K562 (cell line): ENCODE results near the gene TRAK1. TPM values are rescaled to one million over a fixed set of nuclear protein-coding genes. Genes with fewer than 3 reads are reported as not detected.

Experiments used
- ATAC-seq: fragments of 200-7000 bp; cut with Tn5 transposase; 3 replicates; pipeline ENCODE4 v1.9.1; 2020; ENCODE audit warnings: moderate library complexity
- BruUV-seq: library from RNA; stranded (reverse); fragments of 400-500 nt; replicated peaks from 2 replicates; lab custom pipeline; 2021; lab: Mats Ljungman, UMichigan
- CTCF ChIA-PET: fragments of 300-600 bp; formaldehyde crosslinking; extraction: SDS; loops from one replicate; lab custom pipeline; 2021; ENCODE audit warnings: low intra/inter-chr PET ratio; lab: Yijun Ruan, JAX
- POLR2A ChIA-PET: fragments of 300-600, 350-650 bp; sonication (Branson Sonifier 250); formaldehyde crosslinking; extraction: SDS; loops from one replicate; lab custom pipeline; 2021; ENCODE audit warnings: antibody characterized with exemption, inconsistent platforms; lab: Yijun Ruan, JAX
- DNase-seq, 4 experiments: peaks; one replicate each; pipeline versions ENCODE4 v3.0.0 to v3.0.0-alpha.2; 2011 to 2018; ENCODE audit warnings: low spot score in 3 of 4, mixed read lengths in 3 of 4; ENCODE audit errors: extremely low read depth in 1 of 4
- FAIRE-seq: peaks from 2 replicates; lab custom pipeline; 2011; peaks lifted over from hg19 to GRCh38; lab: Jason Lieb, UNC
- H2AFZ ChIP-seq: 2 replicates; pipeline ENCODE4 v1.6.0; 2011; ENCODE audit warnings: low read depth, low read length, control low read depth, inconsistent platforms
- H3K27ac ChIP-seq: fragments of 200-600 bp; 3 replicates; pipeline ENCODE4 v1.8.0; 2011; ENCODE audit warnings: low read depth, mild to moderate bottlenecking, control low read depth, inconsistent platforms, low read length, moderate library complexity, mixed read lengths; ENCODE audit errors: extremely low read depth
- H3K27me3 ChIP-seq, 2 experiments: fragments of 300-600 bp in 1 of 2; 2 replicates in 1 of 2; 3 replicates in 1 of 2; pipeline versions ENCODE4 v1.6.0 to v1.8.0; 2011; ENCODE audit warnings: inconsistent platforms in 2 of 2, low read length in 2 of 2, mild to moderate bottlenecking in 1 of 2, mixed read lengths in 1 of 2, moderate library complexity in 1 of 2; ENCODE audit not compliant: control insufficient read depth in 2 of 2, insufficient read depth in 2 of 2
- H3K36me3 ChIP-seq: fragments of 300-600 bp; 3 replicates; pipeline ENCODE4 v1.8.0; 2011; ENCODE audit warnings: mild to moderate bottlenecking, low read length, inconsistent platforms; ENCODE audit not compliant: control insufficient read depth, insufficient read depth
- H3K4me1 ChIP-seq, 2 experiments: fragments of 200-600 bp in 1 of 2; replicated peaks in 1 of 2; 2 replicates in 1 of 2; 3 replicates in 1 of 2; pipeline versions ENCODE4 v1.5.1 to v1.8.0; 2011; ENCODE audit warnings: inconsistent platforms in 2 of 2, low read length in 2 of 2, mild to moderate bottlenecking in 1 of 2, mixed read lengths in 1 of 2, moderate library complexity in 1 of 2; ENCODE audit not compliant: control insufficient read depth in 2 of 2, insufficient read depth in 2 of 2
- H3K4me2 ChIP-seq: 2 replicates; pipeline ENCODE4 v1.6.1; 2011; ENCODE audit warnings: low read length, control low read depth, inconsistent platforms, mixed read lengths; ENCODE audit not compliant: insufficient read depth
- H3K4me3 ChIP-seq: fragments of 200-600 bp; sonication (generic), shearing (Covaris generic); 2 replicates; pipeline ENCODE4 v1.5.1; 2016; ENCODE audit warnings: control low read depth, inconsistent platforms
- H3K79me2 ChIP-seq: fragments of 200-600 bp; 3 replicates; pipeline ENCODE4 v1.8.0; 2011; ENCODE audit warnings: low read length, inconsistent platforms; ENCODE audit not compliant: control insufficient read depth, insufficient read depth
- H3K9ac ChIP-seq, 2 experiments: 2 replicates each; pipeline versions ENCODE4 v1.6.0 to v1.6.1; 2011; ENCODE audit warnings: low read depth in 2 of 2, low read length in 2 of 2, control low read depth in 1 of 2, inconsistent platforms in 1 of 2, mild to moderate bottlenecking in 1 of 2, mixed read lengths in 1 of 2; ENCODE audit not compliant: insufficient read depth in 1 of 2
- H3K9me1 ChIP-seq: one replicate; pipeline ENCODE4 v1.6.0; 2011; ENCODE audit warnings: inconsistent platforms, mild to moderate bottlenecking, low read length, moderate library complexity; ENCODE audit not compliant: control insufficient read depth, insufficient read depth
- H3K9me3 ChIP-seq: replicated peaks from 2 replicates; pipeline ENCODE4 v1.5.1; 2011; ENCODE audit warnings: low read depth, low read length, inconsistent platforms; ENCODE audit not compliant: control insufficient read depth, insufficient read depth
- H4K20me1 ChIP-seq: replicated peaks from 2 replicates; pipeline ENCODE4 v1.6.1; 2011; ENCODE audit warnings: low read length, inconsistent platforms, mixed read lengths; ENCODE audit not compliant: control insufficient read depth, insufficient read depth
- E2F6 ChIP-seq, 2 experiments: IDR thresholded peaks; 2 replicates each; pipeline ENCODE4 v1.6.1; 2011; ENCODE audit warnings: borderline replicate concordance in 1 of 2, control low read depth in 1 of 2, low read depth in 1 of 2, low read length in 1 of 2, mild to moderate bottlenecking in 1 of 2, mixed read lengths in 1 of 2, moderate library complexity in 1 of 2; ENCODE audit not compliant: insufficient read depth in 1 of 2, insufficient read length in 1 of 2, poor library complexity in 1 of 2, severe bottlenecking in 1 of 2; ENCODE audit errors: extremely low read depth in 1 of 2
- GATAD2A ChIP-seq: fragments of 450-650 bp; IDR thresholded peaks from 2 replicates; pipeline ENCODE4 v1.6.1; 2017
- L3MBTL2 ChIP-seq: fragments of 450-650 bp; IDR thresholded peaks from 2 replicates; pipeline ENCODE4 v1.6.1; 2016; ENCODE audit warnings: mild to moderate bottlenecking, moderate library complexity
- NBN ChIP-seq: fragments of 450-650 bp; IDR thresholded peaks from 2 replicates; pipeline ENCODE4 v1.6.1; 2016; ENCODE audit warnings: low read depth, mild to moderate bottlenecking
- NFATC3 ChIP-seq: fragments of 450-650 bp; IDR thresholded peaks from 2 replicates; pipeline ENCODE4 v1.6.1; 2017; ENCODE audit warnings: mild to moderate bottlenecking
- SAFB ChIP-seq: fragments of 200-400 bp; formaldehyde crosslinking; IDR thresholded peaks from 2 replicates; pipeline ENCODE4 v1.6.1; 2017; ENCODE audit warnings: low read depth, low read length, borderline replicate concordance
- SMARCA4 ChIP-seq: fragments of 450-650 bp; IDR thresholded peaks from 2 replicates; pipeline ENCODE4 v1.6.1; 2016
- SOX6 ChIP-seq: fragments of 450-650 bp; IDR thresholded peaks from 2 replicates; pipeline ENCODE4 v1.6.1; 2014; ENCODE audit warnings: mild to moderate bottlenecking
- THRB ChIP-seq: fragments of 450-650 bp; formaldehyde crosslinking; conservative IDR thresholded peaks from 2 replicates; pipeline ENCODE4 v1.4.0; 2022; ENCODE audit warnings: mild to moderate bottlenecking, missing genetic modification characterization
- USF1 ChIP-seq: sonication (generic); formaldehyde crosslinking; IDR thresholded peaks from 2 replicates; pipeline ENCODE4 v1.9.0; 2022; ENCODE audit warnings: mild to moderate bottlenecking, missing genetic modification reagents
- YY1 ChIP-seq, 3 experiments: IDR thresholded peaks; 2 replicates each; pipeline ENCODE4 v1.6.1; 2011; ENCODE audit warnings: low read length in 2 of 3, mild to moderate bottlenecking in 2 of 3, moderate library complexity in 2 of 3, borderline replicate concordance in 1 of 3, control low read depth in 1 of 3, low read depth in 1 of 3; ENCODE audit not compliant: insufficient read depth in 3 of 3, insufficient replicate concordance in 2 of 3, control insufficient read depth in 1 of 3, insufficient read length in 1 of 3; ENCODE audit errors: extremely low read depth in 1 of 3
- ZNF263 ChIP-seq: sonication (generic); formaldehyde crosslinking; IDR thresholded peaks from 2 replicates; pipeline ENCODE4 v1.8.0; 2022; ENCODE audit warnings: mild to moderate bottlenecking, missing genetic modification reagents, borderline replicate concordance
- WGBS: fragments of 100-300 bp; shearing (Covaris generic); methylation state at CpG from one replicate; pipeline ENCODE4 v1.1.6; 2016; ENCODE audit warnings: low coverage, mixed read lengths; ENCODE audit not compliant: insufficient coverage; ENCODE audit errors: missing lambda C conversion rate; 5-methylcytosine and 5-hydroxymethylcytosine counted together
- in situ Hi-C: fragments of 300-500 bp; cut with MboI; formaldehyde crosslinking; loops from 4 replicates; pipeline ENCODE4 v1.15.0; 2018; ENCODE audit warnings: inconsistent platforms, mixed read lengths
- intact Hi-C: fragments of 100-400 bp; cut with micrococcal nuclease; formaldehyde crosslinking; loops from 2 replicates; pipeline ENCODE4 v1.14.2; 2022
- polyA plus RNA-seq, 8 experiments: library from polyadenylated mRNA; depleted of rRNA in 4 of 8; stranded (reverse) in 5 of 8; unstranded in 3 of 8; fragments of >200 nt; fragmentation: Nextera tagmentation in 2 of 8; fragmentation: Illumina TruSeq in 1 of 8; extraction: Ambion mirVana in 2 of 8; extraction: Trizol in 1 of 8; gene quantifications; 2 replicates each; pipeline versions ENCODE4 v1.2.1 to v1.2.3, GENCODE V29; 2011 to 2014; ENCODE audit warnings: inconsistent platforms in 1 of 8, missing spikeins in 1 of 8
- total RNA-seq, 7 experiments: library from RNA; depleted of rRNA in 6 of 7; stranded (reverse); fragments of >200 nt in 6 of 7; fragmentation: Illumina TruSeq in 2 of 7; extraction: Trizol in 2 of 7; gene quantifications; 2 replicates each; pipeline versions ENCODE4 v1.2.1 to v1.2.3, GENCODE V29; 2011 to 2021; ENCODE audit warnings: low replicate concordance in 1 of 7
- TF ChIP-seq, protein P1 (sequence below): fragments of 250-450 bp; sonication (Bioruptor Pico); IDR thresholded peaks from 2 replicates; pipeline ENCODE4 v1.8.0; 2022; ENCODE audit warnings: moderate library complexity, mild to moderate bottlenecking, inconsistent platforms

Gene TRAK1
- total and polyA plus RNA-seq, 9 of the 15 experiments (the other 6 are each of a cell fraction or from before 2014, with no cell fraction given): 5.3 to 28.5 (median 17.5) TPM

DNA sequence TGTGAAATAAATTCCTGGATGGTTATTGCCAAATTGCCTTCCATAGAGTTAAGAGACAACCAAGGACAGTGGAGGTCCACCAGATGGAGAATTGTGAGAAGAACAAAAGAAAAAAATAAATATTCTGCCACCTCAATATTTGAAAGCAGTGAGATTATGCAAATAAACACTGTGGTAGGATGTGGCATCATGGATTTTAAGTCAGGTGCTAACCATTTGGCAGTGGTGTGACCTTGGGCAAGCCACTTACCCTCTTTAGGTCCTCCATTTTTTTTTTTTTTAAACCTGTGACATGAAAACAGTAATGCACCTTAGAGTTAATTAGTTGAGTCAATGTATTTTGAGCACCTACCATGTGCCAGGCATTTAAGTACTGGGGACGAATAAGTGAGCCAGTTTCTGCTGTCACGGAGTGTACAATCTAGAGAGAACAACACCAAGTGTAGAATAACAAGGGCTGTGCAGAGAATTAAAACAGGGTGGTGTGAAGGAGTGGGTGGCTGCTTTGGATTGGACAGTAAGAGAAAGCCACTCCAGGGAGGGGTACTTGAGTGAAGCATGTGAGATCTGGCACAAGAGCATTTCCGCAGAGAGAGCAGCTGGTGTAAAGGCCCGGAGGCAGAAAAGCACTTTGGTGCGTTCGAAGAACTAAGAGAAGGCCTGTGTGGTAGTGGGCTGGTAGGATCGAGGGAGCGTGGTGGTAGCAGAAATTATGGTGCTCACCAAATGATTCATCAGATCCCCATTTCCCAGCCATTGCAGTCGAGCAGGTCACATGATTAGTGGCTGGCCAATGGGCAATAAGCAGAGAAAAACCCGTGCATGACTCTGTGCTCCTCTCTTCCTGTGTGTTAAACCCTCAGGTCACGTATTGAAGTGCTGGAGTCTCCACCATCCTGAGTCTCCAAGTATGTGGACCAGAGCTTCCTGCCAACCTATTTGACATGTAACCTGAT lies 135.6 kb downstream of the TRAK1 start:
- POLR2A ChIA-PET: interaction anchor here (0.6 kb wide), 1 partner anchor 239 kb away, joined by 3 read pairs; no protein-coding TSS in a partner anchor
- CTCF ChIA-PET: no interaction called here
- 0 out of 2 replicates have a peak overlapping the region, but pooled peaks have one; percentile 9 for H3K4me2 ChIP-seq
- no peak for TF ChIP-seq NFATC3
- TF ChIP-seq USF1: peak; percentile 80
- peak in 1 of 2 experiments; percentile 17 for TF ChIP-seq E2F6 (IDR thresholded peaks at IDR 0.05; ENCODE audit: borderline replicate concordance in 1 of 2, extremely low read depth in 1 of 2, insufficient read depth in 1 of 2, insufficient read length in 1 of 2, low read depth in 1 of 2, low read length in 1 of 2, poor library complexity in 1 of 2, severe bottlenecking in 1 of 2)
- TF ChIP-seq SAFB: no peak
- TF ChIP-seq SOX6: no peak
- no peak for TF ChIP-seq GATAD2A
- 0 out of 2 replicates have a peak, but pooled peaks have one; percentile 30 for TF ChIP-seq THRB (CRISPR knock-in tag)
- TF ChIP-seq, protein P1, sequence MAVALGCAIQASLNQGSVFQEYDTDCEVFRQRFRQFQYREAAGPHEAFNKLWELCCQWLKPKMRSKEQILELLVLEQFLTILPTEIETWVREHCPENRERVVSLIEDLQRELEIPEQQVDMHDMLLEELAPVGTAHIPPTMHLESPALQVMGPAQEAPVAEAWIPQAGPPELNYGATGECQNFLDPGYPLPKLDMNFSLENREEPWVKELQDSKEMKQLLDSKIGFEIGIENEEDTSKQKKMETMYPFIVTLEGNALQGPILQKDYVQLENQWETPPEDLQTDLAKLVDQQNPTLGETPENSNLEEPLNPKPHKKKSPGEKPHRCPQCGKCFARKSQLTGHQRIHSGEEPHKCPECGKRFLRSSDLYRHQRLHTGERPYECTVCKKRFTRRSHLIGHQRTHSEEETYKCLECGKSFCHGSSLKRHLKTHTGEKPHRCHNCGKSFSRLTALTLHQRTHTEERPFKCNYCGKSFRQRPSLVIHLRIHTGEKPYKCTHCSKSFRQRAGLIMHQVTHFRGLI (CRISPR knock-in tag): no peak
- TF ChIP-seq NBN: no peak
- TF ChIP-seq ZNF263 (CRISPR knock-in tag): no peak
- peak in 1 of 3 experiments; percentile 26 for TF ChIP-seq YY1 (IDR thresholded peaks at IDR 0.05; ENCODE audit: borderline replicate concordance in 1 of 3, control insufficient read depth in 1 of 3, extremely low read depth in 1 of 3, insufficient read depth in 3 of 3, insufficient read length in 1 of 3, insufficient replicate concordance in 2 of 3, low read depth in 1 of 3, low read length in 2 of 3)
- TF ChIP-seq SMARCA4: no peak
- peak; percentile 26; the same call in 1 of the 2 replicates for TF ChIP-seq L3MBTL2

More for the DNA sequence above, 135.6 kb downstream of the TRAK1 start:
- peak; percentile 32 to 70 (median 45) for DNase-seq
- peaks cover 4 to 16% of the 10 kb centered on the region in 2 experiments; a peak in 3 of 5 replicates for H3K27me3 ChIP-seq
- 0 out of 2 replicates have a peak, but pooled peaks cover 4% of the 10 kb centered on the region for H4K20me1 ChIP-seq
- BruUV-seq: no TSS peak
- H3K79me2 ChIP-seq: no peaks in the 10 kb centered on the region
- peaks cover 13% of the 10 kb centered on the region; the same call in 1 of the 3 replicates for H3K36me3 ChIP-seq
- 62% methylated on average over 10 of the region's 11 CpGs for WGBS
- in situ Hi-C loops (loop anchor here (10.0 kb wide), 1 partner anchor 218 kb away; no protein-coding TSS in a partner anchor), intact Hi-C loops (no loop called here)
- H3K27ac ChIP-seq: no peak overlapping the region
- ATAC-seq: peak; percentile 83
- no peak overlapping the region for H3K4me3 ChIP-seq
- H3K9me3 ChIP-seq: no peaks in the 10 kb centered on the region
- peaks cover 0 to 4% of the 10 kb centered on the region in 2 experiments; a peak in 2 of 5 replicates for H3K4me1 ChIP-seq
- no peaks in the 10 kb centered on the region for H3K9me1 ChIP-seq
- FAIRE-seq: peak; percentile 76
- peak overlapping the region; percentile 37; the same call in 1 of the 2 replicates for H2AFZ ChIP-seq
- H3K9ac ChIP-seq: no peak overlapping the region
